Natural killer cell (primary cell): ENCODE data around the gene IFNB1. TPM values are rescaled to one million over a fixed set of nuclear protein-coding genes. Genes with fewer than 3 reads are reported as not detected.

ENCODE experiments used
- ATAC-seq, 3 donors: fragments of 150-1000 bp in 2 of 3; fragments of 200-7000 bp in 1 of 3; cut with Tn5 transposase; 1 replicate in 1 of 3; 2 replicates in 2 of 3; pipeline ENCODE4 v1.10.0; 2021; ENCODE audit warnings: mild to moderate bottlenecking in 2 of 3, moderate library complexity in 2 of 3
- DNase-seq, 2 donors: peaks; one replicate each; pipeline versions ENCODE4 v3.0.0 to v3.0.0-alpha.2; 2013 to 2021; ENCODE audit warnings: mixed read lengths in 1 of 2
- H3K27ac ChIP-seq: one replicate; pipeline ENCODE4 v1.5.1; 2013; ENCODE audit warnings: mild to moderate bottlenecking, low read length
- H3K27me3 ChIP-seq: one replicate; pipeline ENCODE4 v1.6.1; 2013; ENCODE audit warnings: low read length; ENCODE audit not compliant: control insufficient read depth, insufficient read depth
- H3K36me3 ChIP-seq: one replicate; pipeline ENCODE4 v1.6.1; 2013; ENCODE audit warnings: low read length; ENCODE audit not compliant: control insufficient read depth, insufficient read depth
- H3K4me1 ChIP-seq: one replicate; pipeline ENCODE4 v1.6.1; 2013; ENCODE audit warnings: low read length; ENCODE audit not compliant: control insufficient read depth, insufficient read depth
- H3K4me3 ChIP-seq: one replicate; pipeline ENCODE4 v1.5.1; 2013; ENCODE audit warnings: low read length
- H3K9me3 ChIP-seq: one replicate; pipeline ENCODE4 v1.6.1; 2013; ENCODE audit warnings: low read length; ENCODE audit not compliant: control insufficient read depth, insufficient read depth
- H3K27ac Mint-ChIP-seq, 2 donors: one replicate each; pipeline ENCODE4 v1.8.0; 2022; ENCODE audit warnings: mild to moderate bottlenecking in 2 of 2, mixed read lengths in 2 of 2, moderate library complexity in 1 of 2
- H3K27me3 Mint-ChIP-seq, 2 donors: one replicate each; pipeline ENCODE4 v1.8.0; 2022; ENCODE audit warnings: low read depth in 2 of 2, mixed read lengths in 2 of 2
- H3K36me3 Mint-ChIP-seq: one replicate; pipeline ENCODE4 v1.8.0; 2022; ENCODE audit warnings: mixed read lengths
- H3K4me1 Mint-ChIP-seq, 2 donors: one replicate each; pipeline ENCODE4 v1.8.0; 2022; ENCODE audit warnings: mixed read lengths in 2 of 2
- H3K4me3 Mint-ChIP-seq: one replicate; pipeline ENCODE4 v1.8.0; 2022; ENCODE audit warnings: mild to moderate bottlenecking, moderate library complexity, mixed read lengths
- H3K9me3 Mint-ChIP-seq, 2 donors: one replicate each; pipeline ENCODE4 v1.8.0; 2022; ENCODE audit warnings: mixed read lengths in 2 of 2
- CTCF ChIP-seq: fragments of 200-600 bp; IDR thresholded peaks from one replicate; pipeline ENCODE4 v1.8.0; 2022; ENCODE audit warnings: antibody characterized with exemption
- WGBS: methylation state at CpG from one replicate; pipeline ENCODE4 v1.1.7; 2013; ENCODE audit warnings: missing lambda C conversion rate; ENCODE audit not compliant: insufficient coverage; 5-methylcytosine and 5-hydroxymethylcytosine counted together
- intact Hi-C: fragments of 100-400 bp; cut with micrococcal nuclease; formaldehyde crosslinking; loops from one replicate; pipeline ENCODE4 v1.14.2; 2022
- total RNA-seq, 4 donors: library from RNA; stranded (reverse); fragments of 120-200 nt in 1 of 4; gene quantifications; one replicate each; pipeline versions ENCODE4 v1.2.3 to v1.2.4, GENCODE V29; 2013 to 2022

Gene IFNB1
- total RNA-seq, 3 donors from 2014 or later (not counting 1 experiment from before 2014, with no cell fraction given) = not detected

- Mint-ChIP-seq H3K9me3 (no peaks in the 10 kb centered on the region), H3K36me3 (no peaks in the 10 kb centered on the region), H3K4me3 (no peak overlapping the region), H3K27ac (no peak overlapping the region), H3K4me1 (peaks cover 7% of the 10 kb centered on the region in 2 donors), H3K27me3 (peaks cover 0 to 2% of the 10 kb centered on the region in 2 donors)
- no peak overlapping the region for H3K4me3 ChIP-seq
- ATAC-seq = no peak
- no peaks in the 10 kb centered on the region for H3K9me3 ChIP-seq
- intact Hi-C loops = no loop called here
- DNase-seq = no peak
- peaks cover 4% of the 10 kb centered on the region for H3K4me1 ChIP-seq
- TF ChIP-seq CTCF = no peak
- H3K27ac ChIP-seq = no peak overlapping the region
- H3K27me3 ChIP-seq = no peaks in the 10 kb centered on the region
- 68% methylated on average over 3 of the region's 3 CpGs for WGBS
- H3K36me3 ChIP-seq = no peaks in the 10 kb centered on the region
These were observed 2.3 kb downstream of the IFNB1 start for GRCh38 chr9:21075484-21075883.

GRCh38 chr9:21070906-21071305 lies 6.8 kb downstream of the IFNB1 start:
- Mint-ChIP-seq H3K4me1 (no peaks in the 10 kb centered on the region), H3K4me3 (no peak overlapping the region), H3K9me3 (no peaks in the 10 kb centered on the region)

GRCh38 chr9:21070171-21070571 lies 7.6 kb downstream of the IFNB1 start:
- Mint-ChIP-seq H3K4me3 (no peak overlapping the region), H3K27ac (no peak overlapping the region), H3K4me1 (no peaks in the 10 kb centered on the region), H3K36me3 (no peaks in the 10 kb centered on the region), H3K27me3 (peaks cover 0 to 2% of the 10 kb centered on the region in 2 donors), H3K9me3 (no peaks in the 10 kb centered on the region)
- no peak for DNase-seq
- Histone ChIP-seq H3K27me3 (no peaks in the 10 kb centered on the region), H3K4me1 (no peaks in the 10 kb centered on the region), H3K27ac (no peak overlapping the region), H3K4me3 (no peak overlapping the region), H3K9me3 (no peaks in the 10 kb centered on the region), H3K36me3 (no peaks in the 10 kb centered on the region)
- ATAC-seq = no peak
- 57% methylated on average over 4 of the region's 4 CpGs for WGBS
- no peak for TF ChIP-seq CTCF
- intact Hi-C loops = no loop called here

More at GRCh38 chr9:21070906-21071305, 6.8 kb downstream of the IFNB1 start:
- H3K36me3 ChIP-seq = no peaks in the 10 kb centered on the region
- no peaks in the 10 kb centered on the region for H3K9me3 ChIP-seq
- Mint-ChIP-seq H3K27ac (no peak overlapping the region), H3K36me3 (no peaks in the 10 kb centered on the region), H3K27me3 (peaks cover 0 to 2% of the 10 kb centered on the region in 2 donors)
- no peak for TF ChIP-seq CTCF
- H3K27ac ChIP-seq = no peak overlapping the region
- no peak overlapping the region for H3K4me3 ChIP-seq
- ATAC-seq (no peak), DNase-seq (no peak)
- no peaks in the 10 kb centered on the region for H3K27me3 ChIP-seq
- H3K4me1 ChIP-seq = no peaks in the 10 kb centered on the region
- intact Hi-C loops = no loop called here

- peak in 2 of 3 donors; percentile 47 to 57 for ATAC-seq
- H3K9me3 ChIP-seq = no peaks in the 10 kb centered on the region
- peak overlapping the region; percentile 14 for H3K4me3 Mint-ChIP-seq
These were observed 16.7 kb downstream of the IFNB1 start for GRCh38 chr9:21060919-21061561.

More at GRCh38 chr9:21060919-21061561, 16.7 kb downstream of the IFNB1 start:
- Histone ChIP-seq H3K27ac (peak overlapping the region; percentile 29), H3K27me3 (no peaks in the 10 kb centered on the region), H3K4me3 (no peak overlapping the region), H3K36me3 (no peaks in the 10 kb centered on the region), H3K4me1 (peaks cover 8% of the 10 kb centered on the region)
- DNase-seq = peak in 1 of 2 donors; percentile 11
- no peak for TF ChIP-seq CTCF
- no peaks in the 10 kb centered on the region for H3K36me3 Mint-ChIP-seq
- H3K4me1 Mint-ChIP-seq = peaks cover 25 to 33% of the 10 kb centered on the region in 2 donors
- intact Hi-C loops = no loop called here
- H3K9me3 Mint-ChIP-seq = no peaks in the 10 kb centered on the region
- peak overlapping the region; percentile 5 to 58 for H3K27ac Mint-ChIP-seq
- no peaks in the 10 kb centered on the region for H3K27me3 Mint-ChIP-seq
- 20% methylated on average over 2 of the region's 2 CpGs for WGBS
